ENCODE data around the gene TNFRSF25. TPM values are rescaled to one million over a fixed set of nuclear protein-coding genes. Genes with fewer than 3 reads are reported as not detected.

The TNFRSF25 gene
- total and polyA plus RNA-seq, 9 of the 15 experiments (the other 6 are each of a cell fraction or from before 2014, with no cell fraction given): 0.24 to 0.49 TPM; not detected in 7

DNA sequence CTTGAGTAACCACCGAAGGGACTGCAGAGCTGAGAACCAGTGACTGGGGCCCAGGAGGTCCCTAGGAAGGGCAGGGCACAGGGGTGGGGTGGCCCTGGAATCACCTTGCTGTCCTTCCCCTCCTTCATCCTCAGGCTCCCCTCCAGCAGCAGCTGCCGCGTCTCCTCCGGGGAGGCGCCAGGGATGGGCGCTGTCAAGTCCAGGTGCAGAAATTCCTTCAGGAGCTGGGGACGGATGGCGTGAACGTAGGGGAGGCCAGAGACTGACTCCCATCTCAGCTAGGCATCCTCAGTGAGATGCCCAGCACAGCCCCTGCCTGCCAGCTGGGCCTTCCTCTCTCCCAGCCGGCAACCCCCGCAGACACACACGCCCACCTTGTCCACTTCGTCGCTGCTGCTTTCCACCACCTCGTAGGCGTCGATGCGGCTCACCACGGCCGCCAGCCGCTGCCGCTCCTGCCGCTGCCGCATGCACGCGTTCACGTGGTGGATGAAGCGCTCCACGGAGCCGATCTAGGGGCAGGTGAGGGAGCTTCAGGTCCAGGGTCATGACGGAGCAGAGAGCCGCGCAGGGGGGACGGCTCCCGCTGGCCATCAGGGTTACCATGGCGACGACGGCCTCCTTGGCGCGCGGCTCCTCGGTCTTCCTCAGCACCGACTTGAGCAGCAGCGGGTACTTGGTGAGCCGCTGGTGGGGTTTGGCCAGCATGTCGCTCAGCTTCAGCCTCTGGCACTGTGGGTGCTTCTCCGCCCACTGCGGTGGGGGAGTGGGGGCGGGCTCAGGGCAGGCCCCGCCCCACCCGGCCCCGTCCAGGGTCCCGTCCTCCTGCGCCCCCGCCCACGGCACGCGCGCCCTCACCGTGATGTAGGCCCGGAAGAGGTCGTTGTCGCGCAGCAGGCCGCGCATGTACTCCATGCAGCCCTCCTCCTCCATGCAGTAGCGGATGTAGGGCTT lies 4.4 kb upstream of the TNFRSF25 start:
- Histone ChIP-seq H4K20me1 (replicated peaks; ENCODE audit: control insufficient read depth, insufficient read depth, low read length) (peaks cover 44% of the 10 kb centered on the region), H3K27me3 (ENCODE audit: control insufficient read depth in 2 of 2, insufficient read depth in 2 of 2, low read length in 2 of 2) (peaks cover 52 to 83% of the 10 kb centered on the region in 2 experiments), H3K9ac (ENCODE audit: insufficient read depth in 1 of 2, low read depth in 2 of 2, low read length in 2 of 2) (peak overlapping the region in 1 of 2 experiments; percentile 61; a peak in 2 of 4 replicates), H3K9me3 (replicated peaks; ENCODE audit: control insufficient read depth, insufficient read depth, low read depth, low read length) (no peaks in the 10 kb centered on the region), H3K9me1 (ENCODE audit: control insufficient read depth, insufficient read depth, low read length) (peaks cover 2% of the 10 kb centered on the region), H3K4me2 (ENCODE audit: insufficient read depth, low read length) (peak overlapping the region; percentile 62), H3K79me2 (ENCODE audit: control insufficient read depth, insufficient read depth, low read length) (no peaks in the 10 kb centered on the region), H3K4me3 (no peak overlapping the region; the same call in 1 of the 2 replicates), H3K36me3 (ENCODE audit: control insufficient read depth, insufficient read depth, low read length) (no peaks in the 10 kb centered on the region), H3K4me1 (replicated peaks in 1 of 2; ENCODE audit: control insufficient read depth in 2 of 2, insufficient read depth in 2 of 2, low read length in 2 of 2) (peaks cover 10 to 79% of the 10 kb centered on the region in 2 experiments; a peak in 4 of 5 replicates), H3K27ac (ENCODE audit: extremely low read depth, low read depth, low read length) (no peak overlapping the region), H2AFZ (ENCODE audit: low read depth, low read length) (peak overlapping the region; percentile 38; the same call in 1 of the 2 replicates)
- ATAC-seq (peak; percentile 4), DNase-seq (ENCODE audit: extremely low read depth in 1 of 4, low spot score in 3 of 4) (peak in 3 of 4 experiments; percentile 40 to 87 (median 86)), FAIRE-seq (no peak)
- in situ Hi-C loops (cut with MboI) (loop anchor here (5.0 kb wide), 1 partner anchor 58 kb away; no protein-coding TSS in a partner anchor), intact Hi-C loops (cut with micrococcal nuclease) (loop anchor here (5.0 kb wide), 1 partner anchor 63 kb away; no protein-coding TSS in a partner anchor)
- POLR2A ChIA-PET: interaction anchor here (0.6 to 0.7 kb wide), 2 partner anchors 333 to 1629 kb away, joined by 3 read pairs; no protein-coding TSS in a partner anchor
- WGBS (ENCODE audit: insufficient coverage, low coverage, missing lambda C conversion rate): 26% methylated on average over 60 of the region's 67 CpGs
- no TSS peak for BruUV-seq (replicated peaks)
- CTCF ChIA-PET (ENCODE audit: low intra/inter-chr PET ratio): interaction anchor here (1.1 kb wide), 1 partner anchor 121 kb away, joined by 3 read pairs; no protein-coding TSS in a partner anchor
- TF ChIP-seq KLF6 (CRISPR knock-in tag; IDR thresholded peaks at IDR 0.05; ENCODE audit: borderline replicate concordance) (no peak), TRIM24 (IDR thresholded peaks at IDR 0.05) (no peak), BMI1 (IDR thresholded peaks at IDR 0.05; ENCODE audit: low read length) (no peak), RREB1 (CRISPR knock-in tag; IDR thresholded peaks at IDR 0.05) (no peak), SIRT6 (IDR thresholded peaks at IDR 0.05; ENCODE audit: low read depth, low read length) (no peak), VEZF1 (CRISPR knock-in tag; IDR thresholded peaks at IDR 0.05) (0 out of 2 replicates have a peak, but pooled peaks have one; percentile 6), ZBTB8A (IDR thresholded peaks at IDR 0.05; ENCODE audit: partially characterized antibody) (no peak)
- TF ChIP-seq, protein P1, sequence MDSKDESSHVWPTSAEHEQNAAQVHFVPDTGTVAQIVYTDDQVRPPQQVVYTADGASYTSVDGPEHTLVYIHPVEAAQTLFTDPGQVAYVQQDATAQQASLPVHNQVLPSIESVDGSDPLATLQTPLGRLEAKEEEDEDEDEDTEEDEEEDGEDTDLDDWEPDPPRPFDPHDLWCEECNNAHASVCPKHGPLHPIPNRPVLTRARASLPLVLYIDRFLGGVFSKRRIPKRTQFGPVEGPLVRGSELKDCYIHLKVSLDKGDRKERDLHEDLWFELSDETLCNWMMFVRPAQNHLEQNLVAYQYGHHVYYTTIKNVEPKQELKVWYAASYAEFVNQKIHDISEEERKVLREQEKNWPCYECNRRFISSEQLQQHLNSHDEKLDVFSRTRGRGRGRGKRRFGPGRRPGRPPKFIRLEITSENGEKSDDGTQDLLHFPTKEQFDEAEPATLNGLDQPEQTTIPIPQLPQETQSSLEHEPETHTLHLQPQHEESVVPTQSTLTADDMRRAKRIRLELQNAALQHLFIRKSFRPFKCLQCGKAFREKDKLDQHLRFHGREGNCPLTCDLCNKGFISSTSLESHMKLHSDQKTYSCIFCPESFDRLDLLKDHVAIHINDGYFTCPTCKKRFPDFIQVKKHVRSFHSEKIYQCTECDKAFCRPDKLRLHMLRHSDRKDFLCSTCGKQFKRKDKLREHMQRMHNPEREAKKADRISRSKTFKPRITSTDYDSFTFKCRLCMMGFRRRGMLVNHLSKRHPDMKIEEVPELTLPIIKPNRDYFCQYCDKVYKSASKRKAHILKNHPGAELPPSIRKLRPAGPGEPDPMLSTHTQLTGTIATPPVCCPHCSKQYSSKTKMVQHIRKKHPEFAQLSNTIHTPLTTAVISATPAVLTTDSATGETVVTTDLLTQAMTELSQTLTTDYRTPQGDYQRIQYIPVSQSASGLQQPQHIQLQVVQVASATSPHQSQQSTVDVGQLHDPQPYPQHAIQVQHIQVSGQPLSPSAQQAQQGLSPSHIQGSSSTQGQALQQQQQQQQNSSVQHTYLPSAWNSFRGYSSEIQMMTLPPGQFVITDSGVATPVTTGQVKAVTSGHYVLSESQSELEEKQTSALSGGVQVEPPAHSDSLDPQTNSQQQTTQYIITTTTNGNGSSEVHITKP (IDR thresholded peaks at IDR 0.05; ENCODE audit: partially characterized antibody): no peak
